CD14-positive monocyte (primary cell): ENCODE measurements around the gene DHX29. TPM values are rescaled to one million over a fixed set of nuclear protein-coding genes. Genes with fewer than 3 reads are reported as not detected.

Experiments
- DNase-seq, 3 donors: peaks; one replicate each; pipeline ENCODE4 v3.0.0-alpha.2; 2011 to 2022
- H2AFZ ChIP-seq: 2 replicates; pipeline ENCODE4 v1.6.0; 2012; ENCODE audit warnings: mild to moderate bottlenecking, low read depth, low read length, inconsistent platforms; ENCODE audit not compliant: insufficient read depth, poor library complexity, severe bottlenecking
- H3K27ac ChIP-seq, 2 donors: 1 replicate in 1 of 2; 2 replicates in 1 of 2; pipeline ENCODE4 v1.5.1; 2012 to 2013; ENCODE audit warnings: low read length in 2 of 2, control low read depth in 1 of 2, inconsistent platforms in 1 of 2, low read depth in 1 of 2, mild to moderate bottlenecking in 1 of 2
- H3K27me3 ChIP-seq, 2 donors: one replicate each; pipeline versions ENCODE4 v1.6.0 to v1.6.1; 2011 to 2013; ENCODE audit warnings: low read length in 2 of 2; ENCODE audit not compliant: control insufficient read depth in 2 of 2, insufficient read depth in 2 of 2
- H3K36me3 ChIP-seq, 2 donors: replicated peaks in 1 of 2; 1 replicate in 1 of 2; 2 replicates in 1 of 2; pipeline versions ENCODE4 v1.5.1 to v1.6.1; 2012 to 2013; ENCODE audit warnings: low read length in 2 of 2, control low read depth in 1 of 2, inconsistent platforms in 1 of 2, mild to moderate bottlenecking in 1 of 2; ENCODE audit not compliant: insufficient read depth in 2 of 2, control insufficient read depth in 1 of 2
- H3K4me1 ChIP-seq, 2 donors: 1 replicate in 1 of 2; 2 replicates in 1 of 2; pipeline versions ENCODE4 v1.5.1 to v1.6.1; 2012 to 2013; ENCODE audit warnings: low read length in 2 of 2, control low read depth in 1 of 2, inconsistent platforms in 1 of 2, mild to moderate bottlenecking in 1 of 2, moderate library complexity in 1 of 2; ENCODE audit not compliant: insufficient read depth in 2 of 2, control insufficient read depth in 1 of 2
- H3K4me2 ChIP-seq: replicated peaks from 2 replicates; pipeline ENCODE3; 2012; ENCODE audit warnings: low read length, moderate library complexity, mild to moderate bottlenecking; ENCODE audit not compliant: poor library complexity, severe bottlenecking; ENCODE audit errors: extremely low read depth
- H3K4me3 ChIP-seq, 3 experiments: fragments of 200-600 bp in 1 of 3; sonication (generic) in 1 of 3; replicated peaks in 1 of 3; 1 replicate in 2 of 3; 2 replicates in 1 of 3; pipeline ENCODE4 v1.5.1; 2011 to 2013; ENCODE audit warnings: low read length in 3 of 3, mild to moderate bottlenecking in 3 of 3, control low read depth in 2 of 3, low read depth in 2 of 3, inconsistent platforms in 1 of 3, moderate library complexity in 1 of 3
- H3K79me2 ChIP-seq: 2 replicates; pipeline ENCODE4 v1.6.0; 2012; ENCODE audit warnings: mild to moderate bottlenecking, control low read depth, inconsistent platforms, low read length, moderate library complexity; ENCODE audit not compliant: insufficient read depth
- H3K9ac ChIP-seq: 2 replicates; pipeline ENCODE4 v1.6.0; 2017; ENCODE audit warnings: low read length, mild to moderate bottlenecking; ENCODE audit not compliant: insufficient read depth, poor library complexity, severe bottlenecking
- H3K9me3 ChIP-seq, 2 donors: replicated peaks in 1 of 2; 1 replicate in 1 of 2; 2 replicates in 1 of 2; pipeline versions ENCODE4 v1.5.1 to v1.6.1; 2012 to 2013; ENCODE audit warnings: low read length in 2 of 2, control low read depth in 1 of 2; ENCODE audit not compliant: control insufficient read depth in 1 of 2, insufficient read depth in 1 of 2
- H4K20me1 ChIP-seq: 2 replicates; pipeline ENCODE4 v1.6.0; 2012; ENCODE audit warnings: mild to moderate bottlenecking, low read length, control low read depth, moderate library complexity; ENCODE audit not compliant: insufficient read depth
- H3K27ac Mint-ChIP-seq, 7 donors: one replicate each; pipeline ENCODE4 v1.8.0; 2020; ENCODE audit warnings: mild to moderate bottlenecking in 7 of 7, mixed read lengths in 7 of 7, moderate library complexity in 6 of 7, inconsistent platforms in 2 of 7
- H3K27me3 Mint-ChIP-seq, 3 donors: one replicate each; pipeline ENCODE4 v1.8.0; 2021 to 2022; ENCODE audit warnings: low read depth in 3 of 3, mild to moderate bottlenecking in 3 of 3, mixed read lengths in 3 of 3, moderate library complexity in 3 of 3, inconsistent platforms in 1 of 3
- H3K36me3 Mint-ChIP-seq, 2 donors: one replicate each; pipeline ENCODE4 v1.8.0; 2020; ENCODE audit warnings: mixed read lengths in 2 of 2, inconsistent platforms in 1 of 2, mild to moderate bottlenecking in 1 of 2
- H3K4me1 Mint-ChIP-seq: one replicate; pipeline ENCODE4 v1.8.0; 2020; ENCODE audit warnings: mild to moderate bottlenecking, mixed read lengths
- H3K4me3 Mint-ChIP-seq, 2 donors: one replicate each; pipeline ENCODE4 v1.8.0; 2020; ENCODE audit warnings: mild to moderate bottlenecking in 2 of 2, mixed read lengths in 2 of 2, moderate library complexity in 1 of 2
- H3K9me3 Mint-ChIP-seq, 7 donors: one replicate each; pipeline ENCODE4 v1.8.0; 2020 to 2022; ENCODE audit warnings: mixed read lengths in 7 of 7, mild to moderate bottlenecking in 6 of 7, moderate library complexity in 6 of 7, inconsistent platforms in 2 of 7
- WGBS: methylation state at CpG from one replicate; pipeline ENCODE4 v1.1.5; 2013; ENCODE audit warnings: missing lambda C conversion rate; ENCODE audit not compliant: insufficient coverage; 5-methylcytosine and 5-hydroxymethylcytosine counted together
- intact Hi-C, 2 donors: fragments of 100-400 bp; cut with micrococcal nuclease; formaldehyde crosslinking; loops; one replicate each; pipeline versions ENCODE4 v1.15.0 to v1.15.1; 2023
- polyA plus RNA-seq, 3 donors: library from polyadenylated mRNA; depleted of rRNA in 1 of 3; unstranded in 2 of 3; stranded (reverse) in 1 of 3; fragments of 300-500 nt in 2 of 3; fragments of >200 nt in 1 of 3; fragmentation: Illumina TruSeq in 2 of 3; gene quantifications; 1 replicate in 2 of 3; 2 replicates in 1 of 3; pipeline ENCODE4 v1.2.3, GENCODE V29; 2012 to 2021
- TF ChIP-seq, protein P1 (sequence below): fragments of 200-600 bp; IDR thresholded peaks from one replicate; pipeline ENCODE4 v1.8.0; 2022; ENCODE audit warnings: antibody characterized with exemption, mild to moderate bottlenecking

DHX29 gene
- polyA plus RNA-seq, 3 donors = 5.2 to 15.9 (median 9.7) TPM

GRCh38 chr5:55325621-55326020, 18.1 kb upstream of the DHX29 start:
- Histone ChIP-seq H2AFZ (no peak overlapping the region), H4K20me1 (peaks cover 12% of the 10 kb centered on the region), H3K27me3 (no peaks in the 10 kb centered on the region), H3K4me2 (no peak overlapping the region), H3K4me3 (no peak overlapping the region), H3K9me3 (no peaks in the 10 kb centered on the region), H3K27ac (no peak overlapping the region), H3K4me1 (no peaks in the 10 kb centered on the region), H3K36me3 (peaks cover 59 to 70% of the 10 kb centered on the region in 2 donors), H3K79me2 (peaks cover 23% of the 10 kb centered on the region), H3K9ac (no peak overlapping the region)
- Mint-ChIP-seq H3K27ac (peak overlapping the region in 1 of 7 donors; percentile 42), H3K36me3 (peaks cover 47 to 69% of the 10 kb centered on the region in 2 donors), H3K4me1 (no peaks in the 10 kb centered on the region), H3K27me3 (no peaks in the 10 kb centered on the region), H3K4me3 (no peak overlapping the region), H3K9me3 (no peaks in the 10 kb centered on the region)
- no CpG with 5 or more reads among the region's 5 CpGs for WGBS
- TF ChIP-seq, protein P1, sequence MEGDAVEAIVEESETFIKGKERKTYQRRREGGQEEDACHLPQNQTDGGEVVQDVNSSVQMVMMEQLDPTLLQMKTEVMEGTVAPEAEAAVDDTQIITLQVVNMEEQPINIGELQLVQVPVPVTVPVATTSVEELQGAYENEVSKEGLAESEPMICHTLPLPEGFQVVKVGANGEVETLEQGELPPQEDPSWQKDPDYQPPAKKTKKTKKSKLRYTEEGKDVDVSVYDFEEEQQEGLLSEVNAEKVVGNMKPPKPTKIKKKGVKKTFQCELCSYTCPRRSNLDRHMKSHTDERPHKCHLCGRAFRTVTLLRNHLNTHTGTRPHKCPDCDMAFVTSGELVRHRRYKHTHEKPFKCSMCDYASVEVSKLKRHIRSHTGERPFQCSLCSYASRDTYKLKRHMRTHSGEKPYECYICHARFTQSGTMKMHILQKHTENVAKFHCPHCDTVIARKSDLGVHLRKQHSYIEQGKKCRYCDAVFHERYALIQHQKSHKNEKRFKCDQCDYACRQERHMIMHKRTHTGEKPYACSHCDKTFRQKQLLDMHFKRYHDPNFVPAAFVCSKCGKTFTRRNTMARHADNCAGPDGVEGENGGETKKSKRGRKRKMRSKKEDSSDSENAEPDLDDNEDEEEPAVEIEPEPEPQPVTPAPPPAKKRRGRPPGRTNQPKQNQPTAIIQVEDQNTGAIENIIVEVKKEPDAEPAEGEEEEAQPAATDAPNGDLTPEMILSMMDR = no peak
- no peak for DNase-seq
- intact Hi-C loops = no loop called here

GRCh38 chr5:55324815-55325418, 17.4 kb upstream of the DHX29 start:
- H3K4me2 ChIP-seq = no peak overlapping the region
- H3K36me3 ChIP-seq = peaks cover 52 to 63% of the 10 kb centered on the region in 2 donors
- WGBS = 100% methylated on average over 1 of the region's 1 CpG
- TF ChIP-seq, protein P1 = peak; percentile 58
- no peaks in the 10 kb centered on the region for H3K27me3 ChIP-seq
- no peaks in the 10 kb centered on the region for H3K9me3 ChIP-seq
- peaks cover 42 to 62% of the 10 kb centered on the region in 2 donors for H3K36me3 Mint-ChIP-seq
- H4K20me1 ChIP-seq = peaks cover 19% of the 10 kb centered on the region
- no peak overlapping the region for H3K27ac Mint-ChIP-seq
- H3K27ac ChIP-seq = no peak overlapping the region
- H3K79me2 ChIP-seq = peaks cover 30% of the 10 kb centered on the region
- no peak overlapping the region for H3K9ac ChIP-seq
- DNase-seq = peak in 2 of 3 donors; percentile 2 to 13
- no peak overlapping the region for H2AFZ ChIP-seq
- H3K4me1 ChIP-seq = no peaks in the 10 kb centered on the region
- H3K4me1 Mint-ChIP-seq = no peaks in the 10 kb centered on the region
- H3K4me3 Mint-ChIP-seq = no peak overlapping the region
- intact Hi-C loops = no loop called here
- H3K4me3 ChIP-seq = no peak overlapping the region
- H3K27me3 Mint-ChIP-seq = no peaks in the 10 kb centered on the region
- no peaks in the 10 kb centered on the region for H3K9me3 Mint-ChIP-seq
